SK-N-SH treated with all-trans-retinoic acid at 6 μM for 48 hours (cell line): ENCODE data around the gene ZAR1.

Source experiments
- ATAC-seq: fragments of 200-7000 bp; cut with Tn5 transposase; 3 replicates; pipeline ENCODE4 v1.9.1; 2020; ENCODE audit warnings: mild to moderate bottlenecking, moderate library complexity
- ARNTL ChIP-seq: fragments of 450-650 bp; formaldehyde crosslinking; IDR thresholded peaks from 2 replicates; pipeline ENCODE4 v1.5.0; 2020; ENCODE audit warnings: low read depth, mild to moderate bottlenecking, moderate library complexity, borderline replicate concordance
- BACH2 ChIP-seq: fragments of 250-450 bp; sonication (Bioruptor Pico); IDR thresholded peaks from 2 replicates; pipeline ENCODE4 v1.9.0; 2021; ENCODE audit warnings: mild to moderate bottlenecking, borderline replicate concordance
- CSDC2 ChIP-seq: fragments of 250-450 bp; sonication (Bioruptor Pico); IDR thresholded peaks from 2 replicates; pipeline ENCODE4 v1.5.0; 2020; ENCODE audit warnings: mild to moderate bottlenecking, moderate library complexity
- CSRNP3 ChIP-seq: fragments of 250-450 bp; sonication (Bioruptor Pico); IDR thresholded peaks from 2 replicates; pipeline ENCODE4 v1.5.1; 2021; ENCODE audit warnings: mild to moderate bottlenecking, moderate library complexity
- ESRRG ChIP-seq: fragments of 250-450 bp; sonication (Bioruptor Pico); IDR thresholded peaks from 2 replicates; pipeline ENCODE4 v1.6.1; 2021; ENCODE audit warnings: mild to moderate bottlenecking
- GLIS3 ChIP-seq: fragments of 250-450 bp; sonication (Bioruptor Pico); IDR thresholded peaks from 2 replicates; pipeline ENCODE4 v1.5.0; 2020; ENCODE audit warnings: mild to moderate bottlenecking, moderate library complexity
- ISL1 ChIP-seq: fragments of 250-450 bp; sonication (Bioruptor Pico); IDR thresholded peaks from 2 replicates; pipeline ENCODE4 v2.1.2; 2022; ENCODE audit warnings: mild to moderate bottlenecking, moderate library complexity
- OSR1 ChIP-seq: fragments of 250-450 bp; sonication (Bioruptor Pico); IDR thresholded peaks from 2 replicates; pipeline ENCODE4 v1.8.0; 2022; ENCODE audit warnings: moderate library complexity, mild to moderate bottlenecking, inconsistent platforms
- POU6F1 ChIP-seq: fragments of 250-450 bp; sonication (Bioruptor Pico); IDR thresholded peaks from 2 replicates; pipeline ENCODE4 v1.8.0; 2021; ENCODE audit warnings: low read depth, mild to moderate bottlenecking, moderate library complexity, borderline replicate concordance
- PPARA ChIP-seq: fragments of 250-450 bp; sonication (Bioruptor Pico); IDR thresholded peaks from 2 replicates; pipeline ENCODE4 v1.5.0; 2020; ENCODE audit warnings: mild to moderate bottlenecking, borderline replicate concordance
- RARB ChIP-seq: fragments of 250-450 bp; sonication (Bioruptor Pico); IDR thresholded peaks from 2 replicates; pipeline ENCODE4 v1.8.0; 2021; ENCODE audit warnings: mild to moderate bottlenecking, moderate library complexity
- TCF4 ChIP-seq: fragments of 250-450 bp; sonication (Bioruptor Pico); IDR thresholded peaks from 2 replicates; pipeline ENCODE4 v1.8.0; 2021; ENCODE audit warnings: mild to moderate bottlenecking, moderate library complexity, borderline replicate concordance
- ZC3H10 ChIP-seq: fragments of 250-450 bp; sonication (Bioruptor Pico); IDR thresholded peaks from 2 replicates; pipeline ENCODE4 v1.5.1; 2021; ENCODE audit warnings: mild to moderate bottlenecking, moderate library complexity
- ZFP3 ChIP-seq: fragments of 250-450 bp; sonication (Bioruptor Pico); IDR thresholded peaks from 2 replicates; pipeline ENCODE4 v1.5.0; 2020; ENCODE audit warnings: mild to moderate bottlenecking, moderate library complexity
- ZNF565 ChIP-seq: fragments of 450-650 bp; formaldehyde crosslinking; conservative IDR thresholded peaks from 2 replicates; pipeline ENCODE4 v1.5.0; 2020; ENCODE audit warnings: low read depth, mild to moderate bottlenecking, moderate library complexity
- ZNF70 ChIP-seq: fragments of 450-650 bp; formaldehyde crosslinking; IDR thresholded peaks from 2 replicates; pipeline ENCODE4 v1.5.0; 2020; ENCODE audit warnings: mild to moderate bottlenecking, moderate library complexity
- ZNF8 ChIP-seq: fragments of 450-650 bp; formaldehyde crosslinking; IDR thresholded peaks from 2 replicates; pipeline ENCODE4 v1.5.0; 2020; ENCODE audit warnings: mild to moderate bottlenecking, moderate library complexity
- TF ChIP-seq, protein P1 (sequence below): fragments of 250-450 bp; sonication (Bioruptor Pico); IDR thresholded peaks from 2 replicates; pipeline ENCODE4 v1.5.1; 2020; ENCODE audit warnings: low read depth, mild to moderate bottlenecking, moderate library complexity
- TF ChIP-seq, protein P2 (sequence below): fragments of 250-450 bp; sonication (Bioruptor Pico); IDR thresholded peaks from 2 replicates; pipeline ENCODE4 v1.5.0; 2020; ENCODE audit warnings: mild to moderate bottlenecking, moderate library complexity

The ZAR1 gene

DNA sequence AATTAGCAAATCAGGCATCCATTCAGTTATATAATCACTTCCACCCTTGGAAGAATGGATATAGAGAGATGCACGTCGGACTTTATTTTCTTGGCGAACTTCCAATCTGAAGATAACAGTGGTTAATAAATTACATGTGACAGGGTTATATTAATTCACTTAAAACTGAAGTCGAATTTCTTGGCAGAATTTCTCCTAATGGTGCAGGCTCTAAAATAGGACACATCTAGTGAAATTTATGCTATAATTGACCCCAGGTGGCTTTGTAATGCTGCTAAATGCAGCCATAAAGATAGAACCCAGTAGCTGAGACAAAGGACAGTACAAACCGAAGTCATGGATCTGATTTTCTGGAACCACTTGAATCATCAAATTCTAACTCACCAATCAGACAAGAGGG lies 27.7 kb upstream of the ZAR1 start:
- peak; percentile 97 for ATAC-seq
- no peak for TF ChIP-seq ZFP3 (CRISPR knock-in tag)
- no peak for TF ChIP-seq PPARA (CRISPR knock-in tag)
- no peak for TF ChIP-seq OSR1 (CRISPR knock-in tag)
- no peak for TF ChIP-seq ZNF565 (CRISPR knock-in tag)
- TF ChIP-seq GLIS3 (CRISPR knock-in tag): no peak
- no peak for TF ChIP-seq BACH2
- no peak for TF ChIP-seq CSDC2
- no peak for TF ChIP-seq ZNF70
- peak; percentile 14; the same call in 1 of the 2 replicates for TF ChIP-seq ZC3H10 (CRISPR knock-in tag)
- TF ChIP-seq POU6F1 (CRISPR knock-in tag): peak; percentile 46; the same call in 1 of the 2 replicates
- TF ChIP-seq, protein P1, sequence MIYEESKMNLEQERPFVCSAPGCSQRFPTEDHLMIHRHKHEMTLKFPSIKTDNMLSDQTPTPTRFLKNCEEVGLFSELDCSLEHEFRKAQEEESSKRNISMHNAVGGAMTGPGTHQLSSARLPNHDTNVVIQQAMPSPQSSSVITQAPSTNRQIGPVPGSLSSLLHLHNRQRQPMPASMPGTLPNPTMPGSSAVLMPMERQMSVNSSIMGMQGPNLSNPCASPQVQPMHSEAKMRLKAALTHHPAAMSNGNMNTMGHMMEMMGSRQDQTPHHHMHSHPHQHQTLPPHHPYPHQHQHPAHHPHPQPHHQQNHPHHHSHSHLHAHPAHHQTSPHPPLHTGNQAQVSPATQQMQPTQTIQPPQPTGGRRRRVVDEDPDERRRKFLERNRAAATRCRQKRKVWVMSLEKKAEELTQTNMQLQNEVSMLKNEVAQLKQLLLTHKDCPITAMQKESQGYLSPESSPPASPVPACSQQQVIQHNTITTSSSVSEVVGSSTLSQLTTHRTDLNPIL: peak; percentile 72; the same call in 1 of the 2 replicates
- TF ChIP-seq CSRNP3 (CRISPR knock-in tag): peak; percentile 89; the same call in 1 of the 2 replicates
- peak; percentile 97 for TF ChIP-seq TCF4 (CRISPR knock-in tag)
- no peak for TF ChIP-seq ARNTL (CRISPR knock-in tag)
- peak; percentile 89 for TF ChIP-seq ISL1 (CRISPR knock-in tag)
- TF ChIP-seq, protein P2, sequence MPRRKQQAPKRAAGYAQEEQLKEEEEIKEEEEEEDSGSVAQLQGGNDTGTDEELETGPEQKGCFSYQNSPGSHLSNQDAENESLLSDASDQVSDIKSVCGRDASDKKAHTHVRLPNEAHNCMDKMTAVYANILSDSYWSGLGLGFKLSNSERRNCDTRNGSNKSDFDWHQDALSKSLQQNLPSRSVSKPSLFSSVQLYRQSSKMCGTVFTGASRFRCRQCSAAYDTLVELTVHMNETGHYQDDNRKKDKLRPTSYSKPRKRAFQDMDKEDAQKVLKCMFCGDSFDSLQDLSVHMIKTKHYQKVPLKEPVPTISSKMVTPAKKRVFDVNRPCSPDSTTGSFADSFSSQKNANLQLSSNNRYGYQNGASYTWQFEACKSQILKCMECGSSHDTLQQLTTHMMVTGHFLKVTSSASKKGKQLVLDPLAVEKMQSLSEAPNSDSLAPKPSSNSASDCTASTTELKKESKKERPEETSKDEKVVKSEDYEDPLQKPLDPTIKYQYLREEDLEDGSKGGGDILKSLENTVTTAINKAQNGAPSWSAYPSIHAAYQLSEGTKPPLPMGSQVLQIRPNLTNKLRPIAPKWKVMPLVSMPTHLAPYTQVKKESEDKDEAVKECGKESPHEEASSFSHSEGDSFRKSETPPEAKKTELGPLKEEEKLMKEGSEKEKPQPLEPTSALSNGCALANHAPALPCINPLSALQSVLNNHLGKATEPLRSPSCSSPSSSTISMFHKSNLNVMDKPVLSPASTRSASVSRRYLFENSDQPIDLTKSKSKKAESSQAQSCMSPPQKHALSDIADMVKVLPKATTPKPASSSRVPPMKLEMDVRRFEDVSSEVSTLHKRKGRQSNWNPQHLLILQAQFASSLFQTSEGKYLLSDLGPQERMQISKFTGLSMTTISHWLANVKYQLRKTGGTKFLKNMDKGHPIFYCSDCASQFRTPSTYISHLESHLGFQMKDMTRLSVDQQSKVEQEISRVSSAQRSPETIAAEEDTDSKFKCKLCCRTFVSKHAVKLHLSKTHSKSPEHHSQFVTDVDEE (CRISPR knock-in tag): peak; percentile 89; the same call in 1 of the 2 replicates
- TF ChIP-seq ZNF8 (CRISPR knock-in tag): no peak

GRCh38 chr4:48467442-48467841 lies 22.6 kb upstream of the ZAR1 start:
- TF ChIP-seq, protein P1: no peak
- TF ChIP-seq RARB (no peak), ZFP3 (CRISPR knock-in tag) (no peak), BACH2 (no peak), GLIS3 (CRISPR knock-in tag) (no peak), TCF4 (CRISPR knock-in tag) (no peak), ARNTL (CRISPR knock-in tag) (no peak), ESRRG (CRISPR knock-in tag) (no peak), POU6F1 (CRISPR knock-in tag) (no peak), ZNF70 (no peak)
- TF ChIP-seq, protein P2 (CRISPR knock-in tag): no peak
- TF ChIP-seq, all 23 proteins: peak for 0
- ATAC-seq: no peak
